Stimulated activated naive CD4-positive, alpha-beta T cell treated with Interleukin-2 at 50 U/mL for 16 hours (primary cell): ENCODE measurements around the gene DGKG.

Source experiments
- DNase-seq: peaks from one replicate; lab custom pipeline; 2025; lab: John Stamatoyannopoulos, UW

The DGKG gene

DNA sequence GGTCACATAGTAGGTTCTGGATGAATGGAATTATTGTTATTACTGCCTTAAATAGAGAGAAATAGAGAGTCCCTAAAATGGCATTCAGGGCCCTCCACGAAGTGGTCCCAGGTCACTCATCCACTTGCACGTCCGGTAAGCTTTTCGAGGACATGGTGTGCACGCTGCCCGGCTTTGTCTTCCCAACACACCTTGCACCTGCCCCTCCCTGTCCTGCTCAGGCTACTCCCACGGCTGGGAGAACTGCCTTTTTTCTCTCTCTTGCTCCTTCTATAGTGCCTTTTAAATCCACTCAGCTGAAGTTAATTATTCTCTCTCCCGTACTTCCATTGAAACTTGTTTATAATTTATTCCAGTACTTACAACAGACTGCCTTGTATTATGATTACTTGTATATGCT lies 5.6 kb upstream of the DGKG start:
- no peak for DNase-seq

GRCh38 chr3:186366206-186366605 lies 4.2 kb upstream of the DGKG start:
- no peak for DNase-seq

DNA sequence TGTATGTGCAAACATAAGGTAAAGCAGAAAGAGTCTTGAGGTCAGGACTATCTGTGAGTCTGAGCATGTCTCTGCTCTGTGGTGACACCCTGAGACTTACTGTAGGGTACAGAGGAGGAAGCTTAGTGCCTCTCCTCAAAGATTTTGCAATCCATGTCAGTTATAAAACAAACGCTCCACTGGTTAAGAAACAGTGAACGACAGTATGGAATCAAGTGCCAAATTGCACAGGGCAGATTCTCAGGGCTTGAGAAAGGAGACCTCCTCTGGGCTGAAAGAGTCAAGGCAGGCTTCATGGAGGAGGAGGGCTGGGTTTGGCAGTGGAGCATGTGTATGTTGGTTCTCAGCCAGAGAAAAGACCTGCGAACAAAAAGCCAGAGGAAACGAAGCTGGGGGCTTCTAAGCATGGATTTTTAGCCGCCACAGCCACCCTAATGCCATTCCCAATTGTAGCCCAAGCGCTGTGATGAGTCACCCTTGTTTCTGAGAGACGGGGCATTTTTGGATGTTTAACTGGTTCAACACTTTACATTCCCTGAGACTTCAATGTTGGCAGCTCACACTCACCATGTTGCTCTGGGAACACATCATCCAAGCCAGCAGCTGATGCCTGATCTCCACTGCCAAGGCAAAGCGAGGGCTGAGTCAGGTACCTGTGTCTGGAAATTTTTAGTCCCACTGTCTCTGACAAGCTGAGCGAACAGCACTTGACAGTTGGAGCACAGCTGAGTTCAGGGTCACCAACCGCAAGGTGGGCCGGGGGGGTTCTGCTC lies 3.4 kb upstream of the DGKG start:
- no peak for DNase-seq

DNA sequence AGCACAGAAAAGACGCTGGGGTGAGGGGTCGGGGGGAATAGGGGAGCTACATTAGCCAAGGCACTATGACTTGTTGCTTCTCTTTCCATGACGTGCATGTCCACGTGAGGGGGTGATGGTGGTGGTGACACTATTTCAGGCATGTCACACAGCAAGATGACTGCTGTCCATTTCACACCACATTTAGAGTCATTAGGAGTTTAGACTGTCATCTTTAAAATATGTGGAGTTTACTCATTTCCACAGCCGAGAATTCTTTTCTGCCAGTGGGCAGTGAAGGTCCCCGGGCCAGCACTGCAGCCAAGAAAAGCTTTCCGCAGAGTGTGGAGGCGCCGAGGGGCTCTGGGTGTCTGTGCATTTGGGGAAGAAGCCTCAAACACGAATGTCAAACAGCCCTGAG lies 954 bp upstream of the DGKG start:
- no peak for DNase-seq

DNA sequence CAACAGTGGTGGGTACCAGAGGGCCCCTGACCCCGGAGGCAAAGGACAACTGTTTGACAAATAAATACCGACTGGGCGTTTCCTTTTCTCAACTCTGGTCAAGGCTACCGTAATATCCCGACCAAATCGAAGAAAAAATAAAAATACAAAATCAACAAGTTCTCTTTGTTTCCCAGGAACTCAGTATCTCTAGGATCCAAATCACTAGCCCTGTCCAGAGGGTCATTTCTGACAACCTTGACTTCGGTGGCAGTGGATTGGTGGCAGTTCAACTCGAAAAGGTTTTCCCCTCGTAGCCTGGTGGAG lies 456 bp upstream of the DGKG start:
- no peak for DNase-seq

DNA sequence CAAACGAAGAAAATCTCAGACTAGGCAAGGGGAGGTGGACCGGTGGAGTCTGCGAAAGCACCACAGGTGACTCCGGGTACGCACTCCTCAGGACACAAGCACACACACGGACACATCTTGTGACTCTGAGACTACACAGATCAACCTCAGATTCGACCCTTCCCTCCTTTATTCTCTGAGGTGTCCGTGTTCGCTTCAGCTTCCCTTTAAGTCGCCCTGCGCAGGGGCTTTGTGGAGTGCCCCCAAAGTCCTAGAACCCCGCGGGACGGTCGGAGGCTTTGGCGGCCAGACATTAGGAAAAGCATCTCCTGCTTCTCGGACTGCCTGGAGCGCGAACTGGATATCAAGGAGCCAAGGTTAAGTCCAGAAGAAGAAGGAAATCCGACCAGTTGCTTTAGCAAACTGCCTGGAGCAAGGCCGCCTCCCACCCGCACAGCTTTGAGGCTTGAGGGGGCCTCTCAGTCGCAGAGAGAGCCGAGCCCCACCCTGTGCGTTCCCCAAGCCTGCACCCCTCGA lies 730 bp downstream of the DGKG start:
- DNase-seq, result no peak

GRCh38 chr3:186360779-186361178 lies 1.3 kb downstream of the DGKG start:
- DNase-seq, result no peak

GRCh38 chr3:186359078-186359477 lies 3.0 kb downstream of the DGKG start:
- no peak for DNase-seq

- DNase-seq, result no peak
Measured at GRCh38 chr3:186356152-186356551, 5.9 kb downstream of the DGKG start.

DNA sequence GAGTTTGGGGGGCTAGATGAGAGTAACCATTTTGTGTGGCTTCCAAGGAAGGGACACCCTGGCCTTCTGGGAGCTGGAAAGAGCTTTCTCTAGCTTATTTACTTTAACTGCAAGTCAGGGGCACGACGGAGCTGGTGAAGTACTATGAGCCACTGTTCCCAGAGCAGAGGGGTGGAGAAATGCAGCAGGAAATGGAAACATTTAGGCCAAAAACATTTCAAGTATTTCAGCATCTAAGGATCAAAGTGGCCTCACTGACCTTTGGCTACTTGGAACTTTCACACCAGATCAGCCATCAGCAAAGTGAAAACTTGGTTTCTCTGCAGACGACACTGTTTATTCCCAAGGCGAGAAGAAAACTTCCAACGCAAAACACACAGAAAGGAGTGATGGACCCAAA lies 7.9 kb downstream of the DGKG start:
- no peak for DNase-seq

- no peak for DNase-seq
Measured at GRCh38 chr3:186352369-186352768, 9.7 kb downstream of the DGKG start.

GRCh38 chr3:186342197-186342596 lies 19.8 kb downstream of the DGKG start:
- no peak for DNase-seq

DNA sequence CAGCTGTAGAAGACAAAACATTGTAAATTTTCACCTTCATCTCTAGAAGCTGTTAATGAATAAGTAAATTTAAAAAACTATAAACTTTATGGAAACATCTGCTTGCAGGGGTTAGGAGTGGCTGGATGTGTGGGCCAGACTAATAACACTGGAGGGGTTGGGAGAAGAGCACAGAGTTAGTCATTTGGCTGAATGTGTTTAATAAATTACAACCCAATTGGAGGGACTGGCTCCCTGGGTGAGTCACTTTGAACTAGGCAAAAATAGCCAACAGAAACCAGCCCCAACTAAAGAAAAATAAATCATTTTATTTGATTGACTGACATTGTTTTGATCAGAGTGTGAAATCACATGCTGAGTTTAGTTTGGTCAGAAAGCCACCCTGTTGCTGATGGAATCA lies 21.8 kb downstream of the DGKG start:
- DNase-seq, result no peak

- no peak for DNase-seq
Measured at GRCh38 chr3:186339180-186339918, 22.7 kb downstream of the DGKG start.

DNA sequence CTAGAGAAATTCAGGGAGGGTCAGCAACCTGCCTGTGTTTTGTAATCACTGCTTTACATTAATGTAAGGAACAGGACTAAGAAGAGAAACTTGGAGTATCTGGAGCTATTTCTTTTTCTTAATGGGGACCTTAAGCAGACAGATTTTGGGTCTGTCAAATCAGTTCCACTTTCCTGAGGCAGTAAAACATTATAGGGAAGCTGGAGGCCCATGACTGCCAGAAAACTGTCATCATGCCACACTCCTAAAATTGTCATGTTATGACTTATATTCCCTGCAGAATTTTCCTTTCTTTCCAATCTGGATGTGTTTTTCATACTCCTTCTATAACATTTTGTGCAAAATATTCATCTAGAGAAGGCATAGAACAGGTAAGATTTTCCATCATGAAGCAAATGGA lies 28.8 kb downstream of the DGKG start:
- no peak for DNase-seq

DNA sequence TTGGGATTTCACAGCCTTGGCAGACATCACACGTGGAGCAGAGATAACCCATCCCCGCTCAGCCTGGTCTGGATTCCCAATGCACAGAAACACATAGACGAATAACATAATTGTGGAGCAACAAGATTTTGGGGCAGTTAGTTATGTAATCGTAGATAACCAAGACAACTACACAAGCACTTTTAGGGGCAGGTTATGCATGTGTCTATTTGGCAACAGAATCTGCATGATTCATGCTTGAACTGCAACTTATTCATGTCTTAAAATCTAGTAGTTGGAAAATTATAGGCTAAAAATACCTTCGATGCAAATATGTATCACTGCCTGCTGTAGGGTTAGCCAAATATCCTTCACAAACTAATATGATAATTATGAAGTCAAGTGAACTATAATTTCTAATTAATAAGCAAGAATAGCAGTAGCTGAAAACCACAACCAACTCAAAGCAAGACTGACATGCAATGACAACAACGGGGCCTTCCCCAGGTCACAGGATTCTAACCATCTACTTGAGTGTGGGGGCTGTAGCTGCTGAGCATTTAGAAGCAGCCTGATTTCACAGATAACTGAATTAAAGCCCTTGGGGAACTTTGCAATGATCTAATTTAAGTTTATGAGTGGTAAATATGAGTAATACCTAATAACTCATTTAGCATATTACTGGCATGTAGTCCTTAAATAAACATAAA lies 31.1 kb downstream of the DGKG start:
- no peak for DNase-seq

DNA sequence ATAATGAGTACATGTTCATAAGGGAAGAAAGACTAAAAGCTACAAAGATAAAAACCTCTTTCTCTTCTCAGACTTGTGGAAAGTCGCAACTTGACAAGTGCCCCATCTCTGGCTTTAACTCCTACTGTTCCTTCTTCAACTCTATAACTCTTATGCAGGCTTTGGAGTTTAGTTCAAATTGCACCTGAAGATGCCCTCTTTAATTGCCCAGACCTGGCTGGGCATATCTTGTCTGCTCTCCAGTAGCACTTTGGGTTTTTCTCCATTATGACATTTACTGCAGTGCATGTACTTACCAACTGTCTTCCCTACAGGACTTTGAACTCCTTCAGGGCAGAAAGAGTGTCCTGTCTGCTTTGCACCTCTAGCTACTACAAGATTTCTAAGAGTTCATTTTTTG lies 32.4 kb downstream of the DGKG start:
- no peak for DNase-seq

DNA sequence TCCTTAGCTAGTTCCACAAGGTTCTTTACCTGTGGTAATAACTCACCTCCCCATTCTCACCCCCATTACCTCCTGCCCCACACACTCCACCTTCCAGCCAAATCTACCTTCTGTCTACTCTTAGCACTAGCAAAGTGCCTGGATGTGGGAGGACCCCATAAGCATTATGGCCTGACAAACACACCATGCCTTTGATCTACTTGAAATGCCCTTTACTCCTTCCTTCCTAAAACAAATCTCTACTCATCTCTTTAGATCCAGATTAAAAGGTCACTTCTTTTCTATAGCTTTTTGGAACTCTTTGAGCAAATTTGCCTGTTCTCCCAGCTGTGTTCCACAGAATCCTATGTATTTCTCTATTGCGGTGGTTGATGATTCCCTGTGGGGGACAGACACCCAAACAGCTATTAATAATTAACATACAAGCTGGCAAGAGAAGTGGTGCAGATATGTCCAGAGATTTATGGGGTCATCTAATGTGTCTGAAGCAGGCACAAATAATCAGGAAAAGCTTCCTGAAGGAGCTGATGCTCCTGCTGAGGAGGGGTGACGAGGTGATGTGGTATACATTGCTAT lies 34.0 kb downstream of the DGKG start:
- DNase-seq, result no peak

DNA sequence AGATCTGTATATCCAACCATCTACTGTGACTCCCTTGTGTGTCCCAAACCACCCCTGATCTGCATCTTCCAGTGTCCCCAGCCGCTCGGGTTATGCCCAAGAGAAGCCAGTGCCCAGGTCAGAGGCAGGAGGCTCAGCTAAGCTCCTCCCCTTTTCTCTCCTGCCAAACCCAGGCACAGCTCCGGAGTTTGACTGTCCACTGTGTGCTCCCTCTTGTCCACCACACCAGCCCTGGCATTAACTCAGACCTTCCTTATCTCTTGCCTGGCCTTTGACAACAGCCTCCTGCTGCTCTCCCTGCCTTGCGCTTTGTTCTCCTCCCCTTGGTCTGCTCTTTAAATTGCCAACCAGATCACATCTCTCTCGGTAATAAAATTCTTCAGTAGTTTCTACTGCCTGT lies 39.3 kb downstream of the DGKG start:
- DNase-seq, result no peak

- no peak for DNase-seq
Measured at GRCh38 chr3:186321746-186322145, 40.3 kb downstream of the DGKG start.

- no peak for DNase-seq
Measured at GRCh38 chr3:186320862-186321568, 41.0 kb downstream of the DGKG start.

- no peak for DNase-seq
Measured at GRCh38 chr3:186319945-186320344, 42.1 kb downstream of the DGKG start.
